Mesothelial cell of epicardium (in vitro differentiated cells): ENCODE results near the gene TMEM250. TPM values are rescaled to one million over a fixed set of nuclear protein-coding genes. Genes with fewer than 3 reads are reported as not detected.

Experiments used
- DNase-seq, 2 experiments: peaks; one replicate each; pipeline ENCODE4 v3.0.0; 2021; ENCODE audit warnings: low spot score in 2 of 2; ENCODE audit not compliant: unreplicated experiment in 2 of 2
- H3K27ac Mint-ChIP-seq: 2 replicates; pipeline ENCODE4 v1.8.0; 2021; ENCODE audit warnings: mixed read lengths
- H3K27me3 Mint-ChIP-seq: 2 replicates; pipeline ENCODE4 v1.8.0; 2021; ENCODE audit warnings: low read depth, mixed read lengths
- H3K36me3 Mint-ChIP-seq: 2 replicates; pipeline ENCODE4 v1.8.0; 2021; ENCODE audit warnings: mixed read lengths
- H3K4me1 Mint-ChIP-seq: 2 replicates; pipeline ENCODE4 v1.8.0; 2021; ENCODE audit warnings: mixed read lengths
- H3K4me3 Mint-ChIP-seq: 2 replicates; pipeline ENCODE4 v1.8.0; 2021; ENCODE audit warnings: mild to moderate bottlenecking, moderate library complexity, mixed read lengths
- H3K9me3 Mint-ChIP-seq: 2 replicates; pipeline ENCODE4 v1.8.0; 2021; ENCODE audit warnings: mixed read lengths
- CTCF ChIP-seq: fragments of 200-600 bp; sonication (generic); IDR thresholded peaks from one replicate; pipeline ENCODE4 v1.5.0; 2021; ENCODE audit warnings: antibody characterized with exemption; ENCODE audit not compliant: unreplicated experiment
- total RNA-seq: library from RNA; stranded (reverse); gene quantifications from 3 replicates; pipeline ENCODE4 v1.2.1, GENCODE V29; 2021

Gene TMEM250
- total RNA-seq, 1 donor from 2014 or later: 35.3 TPM

GRCh38 chr9:136084063-136084944, 34.4 kb downstream of the TMEM250 start:
- DNase-seq: no peak
- TF ChIP-seq CTCF: no peak
- Mint-ChIP-seq H3K4me1 (peaks cover 3% of the 10 kb centered on the region), H3K9me3 (no peaks in the 10 kb centered on the region), H3K36me3 (no peaks in the 10 kb centered on the region), H3K4me3 (no peak overlapping the region), H3K27ac (no peak overlapping the region), H3K27me3 (no peaks in the 10 kb centered on the region)

- Mint-ChIP-seq H3K27me3 (no peaks in the 10 kb centered on the region), H3K27ac (no peak overlapping the region), H3K4me1 (peaks cover 5% of the 10 kb centered on the region), H3K36me3 (no peaks in the 10 kb centered on the region), H3K4me3 (no peak overlapping the region), H3K9me3 (no peaks in the 10 kb centered on the region)
- no peak for TF ChIP-seq CTCF
- DNase-seq: no peak
Measured at GRCh38 chr9:136083558-136084062, 35.1 kb downstream of the TMEM250 start.

DNA sequence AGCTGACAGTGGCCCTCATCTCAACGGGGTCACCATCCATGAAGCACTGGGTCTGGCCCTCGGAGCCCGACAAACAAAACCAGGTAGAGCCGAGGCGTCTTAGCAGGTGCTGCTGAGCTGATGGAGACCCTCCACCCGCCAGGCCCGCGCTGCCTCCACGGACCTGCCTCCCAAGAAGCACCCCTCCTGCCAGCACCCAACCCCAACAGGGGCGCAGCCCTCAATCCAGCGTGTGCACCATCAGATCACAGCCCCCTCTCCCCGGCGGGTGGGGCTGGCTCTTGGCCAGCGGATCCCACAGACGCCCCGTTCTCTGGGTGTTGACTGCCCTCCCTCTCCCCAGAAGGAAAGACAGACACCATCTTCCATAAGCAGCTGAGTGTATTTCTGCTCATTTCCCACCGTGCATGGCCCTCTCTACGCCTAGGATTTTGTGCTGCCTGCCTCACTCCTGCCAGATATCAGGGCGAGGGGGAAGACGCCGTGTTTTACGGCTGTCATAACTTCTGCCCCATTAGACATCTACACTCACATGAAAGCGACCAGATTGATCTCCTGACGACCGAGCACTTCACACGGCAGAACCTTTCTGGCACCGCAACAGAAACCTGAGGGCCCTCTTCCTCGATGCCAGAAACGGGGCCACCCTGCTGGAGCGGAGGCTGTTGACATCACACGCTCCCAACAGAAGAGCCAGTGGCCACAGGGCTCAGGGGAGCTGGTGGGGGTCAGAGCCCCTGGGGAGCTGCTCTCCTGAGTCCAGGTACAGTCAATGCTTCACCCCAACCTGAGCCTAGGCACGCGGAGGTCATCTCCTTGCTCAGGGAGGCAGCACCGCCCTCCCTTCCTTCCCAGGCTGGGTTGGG, 35.9 kb downstream of the TMEM250 start:
- Mint-ChIP-seq H3K4me3 (no peak overlapping the region), H3K36me3 (no peaks in the 10 kb centered on the region), H3K4me1 (peaks cover 5% of the 10 kb centered on the region), H3K27ac (no peak overlapping the region), H3K27me3 (no peaks in the 10 kb centered on the region), H3K9me3 (no peaks in the 10 kb centered on the region)
- DNase-seq: no peak
- TF ChIP-seq CTCF: no peak

DNA sequence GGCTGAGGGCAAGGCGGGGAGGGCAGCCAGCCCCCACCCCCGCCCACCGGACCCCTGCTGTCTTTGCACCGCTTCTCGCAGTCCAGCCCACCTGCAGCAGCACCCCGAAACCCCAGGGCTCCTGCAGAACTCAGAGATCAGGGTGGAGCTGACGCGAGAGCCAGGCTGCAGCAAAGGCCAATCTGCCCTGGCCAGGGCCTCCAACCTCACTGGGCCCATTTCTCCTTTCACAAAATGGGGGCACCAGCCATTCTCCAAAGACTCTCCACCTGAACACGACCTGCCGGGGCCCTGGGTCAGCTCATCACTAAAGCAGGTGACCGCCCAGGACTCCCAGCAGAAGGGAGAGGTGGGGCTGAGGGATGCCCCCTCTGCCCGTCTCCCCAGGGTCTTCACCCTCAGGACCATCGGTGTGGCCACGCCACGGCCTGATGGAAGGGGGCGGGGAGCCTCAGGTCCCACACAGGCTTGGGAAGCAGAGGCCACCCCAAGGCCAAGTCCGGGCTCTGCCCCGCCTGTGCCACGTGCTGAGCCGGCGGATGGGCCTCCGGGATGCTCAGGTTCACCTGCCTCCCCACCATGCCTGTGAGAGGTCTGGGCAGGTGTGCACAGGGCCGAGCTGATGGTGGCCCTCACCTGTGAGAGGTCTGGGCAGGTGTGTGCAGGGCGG, 36.7 kb downstream of the TMEM250 start:
- H3K27ac Mint-ChIP-seq: no peak overlapping the region
- DNase-seq: no peak
- no peak for TF ChIP-seq CTCF
- H3K4me1 Mint-ChIP-seq: peaks cover 10% of the 10 kb centered on the region
- no peaks in the 10 kb centered on the region for H3K27me3 Mint-ChIP-seq
- H3K4me3 Mint-ChIP-seq: no peak overlapping the region
- H3K36me3 Mint-ChIP-seq: no peaks in the 10 kb centered on the region
- H3K9me3 Mint-ChIP-seq: no peaks in the 10 kb centered on the region

DNA sequence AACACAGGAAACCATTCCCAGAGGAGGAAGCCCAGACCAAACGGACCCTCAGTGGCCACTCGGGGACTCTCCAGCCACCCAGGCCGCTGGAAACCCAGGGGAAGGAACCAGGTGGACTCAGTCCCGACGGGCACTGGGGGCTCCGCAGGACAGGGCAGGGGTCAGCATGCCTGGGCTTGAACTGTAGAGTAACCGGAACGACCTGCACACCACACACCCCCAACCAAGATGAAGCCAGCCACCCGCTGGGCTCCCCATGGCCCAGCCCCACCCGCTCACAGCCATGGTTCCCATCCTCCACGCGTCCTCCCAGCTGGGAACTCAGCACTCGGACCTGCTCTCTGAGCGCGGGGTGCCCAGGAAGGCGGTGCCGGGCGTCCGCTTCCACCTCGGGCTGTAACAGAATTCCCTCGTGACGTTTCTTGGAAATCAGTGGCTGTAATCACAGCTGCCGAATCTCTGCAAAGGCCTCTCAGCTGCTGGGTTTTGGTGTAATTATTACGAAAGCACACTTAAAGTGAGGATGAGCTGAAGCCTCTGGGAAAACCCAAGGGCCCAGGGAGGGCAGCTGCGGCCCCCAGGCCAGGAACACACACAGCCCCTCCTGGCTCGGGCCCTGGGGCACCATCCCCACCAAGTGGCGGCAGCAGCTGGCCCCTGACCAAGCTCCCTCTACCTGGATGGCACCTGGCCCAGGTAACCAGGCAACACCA, 37.4 kb downstream of the TMEM250 start:
- Mint-ChIP-seq H3K4me1 (peaks cover 10% of the 10 kb centered on the region), H3K27ac (no peak overlapping the region), H3K4me3 (no peak overlapping the region), H3K27me3 (no peaks in the 10 kb centered on the region), H3K36me3 (no peaks in the 10 kb centered on the region), H3K9me3 (no peaks in the 10 kb centered on the region)
- TF ChIP-seq CTCF: no peak
- no peak for DNase-seq
